IMR-90 (cell line): ENCODE measurements around the gene KCNK3.

ENCODE experiments used
- BHLHE40 ChIP-seq: fragments of 150-350 bp; IDR thresholded peaks from 2 replicates; pipeline ENCODE4 v1.6.1; 2016; ENCODE audit warnings: mild to moderate bottlenecking, low read depth, low read length
- CEBPB ChIP-seq: IDR thresholded peaks from 2 replicates; pipeline ENCODE4 v1.6.1; 2012; ENCODE audit warnings: low read depth, low read length, improper control_type of control experiment
- CHD1 ChIP-seq: IDR thresholded peaks from 2 replicates; pipeline ENCODE4 v1.6.1; 2012; ENCODE audit warnings: low read depth, low read length, improper control_type of control experiment
- CTCF ChIP-seq: conservative IDR thresholded peaks from 2 replicates; pipeline ENCODE4 v1.5.1; 2012; ENCODE audit warnings: mild to moderate bottlenecking, low read depth, low read length, improper control_type of control experiment
- FOS ChIP-seq: fragments of 150-350 bp; IDR thresholded peaks from 2 replicates; pipeline ENCODE4 v1.6.1; 2016; ENCODE audit warnings: low read depth, low read length
- MAFK ChIP-seq: IDR thresholded peaks from 2 replicates; pipeline ENCODE4 v1.6.1; 2012; ENCODE audit warnings: low read depth, low read length, improper control_type of control experiment
- MXI1 ChIP-seq: IDR thresholded peaks from 2 replicates; pipeline ENCODE4 v1.6.1; 2012; ENCODE audit warnings: low read depth, mild to moderate bottlenecking, low read length, moderate library complexity, borderline replicate concordance
- NFE2L2 ChIP-seq: fragments of 150-350 bp; IDR thresholded peaks from 2 replicates; pipeline ENCODE4 v1.6.1; 2016; ENCODE audit warnings: low read depth, mild to moderate bottlenecking, low read length
- POLR2A ChIP-seq: IDR thresholded peaks from 2 replicates; pipeline ENCODE4 v1.6.1; 2012; ENCODE audit warnings: mild to moderate bottlenecking, low read depth, low read length
- RAD21 ChIP-seq: IDR thresholded peaks from 2 replicates; pipeline ENCODE4 v1.6.1; 2012; ENCODE audit warnings: low read length, improper control_type of control experiment
- RCOR1 ChIP-seq: IDR thresholded peaks from 2 replicates; pipeline ENCODE4 v1.6.1; 2012; ENCODE audit warnings: mild to moderate bottlenecking, low read length, improper control_type of control experiment; ENCODE audit not compliant: insufficient replicate concordance
- SMC3 ChIP-seq: fragments of 150-350 bp; IDR thresholded peaks from 2 replicates; pipeline ENCODE4 v1.6.1; 2016; ENCODE audit warnings: low read depth, mild to moderate bottlenecking, antibody characterized with exemption, low read length, moderate library complexity
- USF2 ChIP-seq: fragments of 150-350 bp; IDR thresholded peaks from 2 replicates; pipeline ENCODE4 v1.6.1; 2017; ENCODE audit warnings: mild to moderate bottlenecking, antibody characterized with exemption, low read length, low read depth

GRCh38 chr2:26666671-26667070, 25.9 kb upstream of the KCNK3 start:
- no peak for TF ChIP-seq RCOR1
- no peak for TF ChIP-seq POLR2A
- TF ChIP-seq RAD21 = no peak
- no peak for TF ChIP-seq CTCF
- TF ChIP-seq SMC3 = no peak
- no peak for TF ChIP-seq MXI1
- TF ChIP-seq MAFK = no peak
- TF ChIP-seq BHLHE40 = no peak
- no peak for TF ChIP-seq CEBPB
- TF ChIP-seq FOS = no peak
- no peak for TF ChIP-seq CHD1
- no peak for TF ChIP-seq NFE2L2
- TF ChIP-seq USF2 = no peak
